ENCODE measurements around the gene KCNMA1.

Gene KCNMA1

GRCh38 chr10:77060913-77061312, 576.7 kb downstream of the KCNMA1 start:
- Mint-ChIP-seq H3K4me3 (no peak overlapping the region), H3K9me3 (no peaks in the 10 kb centered on the region), H3K27ac (no peak overlapping the region), H3K36me3 (ENCODE audit: low read depth) (no peaks in the 10 kb centered on the region), H3K4me1 (ENCODE audit: low read depth) (no peaks in the 10 kb centered on the region), H3K27me3 (no peaks in the 10 kb centered on the region)

- Mint-ChIP-seq H3K27ac (no peak overlapping the region), H3K4me3 (no peak overlapping the region), H3K4me1 (ENCODE audit: low read depth) (no peaks in the 10 kb centered on the region), H3K9me3 (no peaks in the 10 kb centered on the region), H3K36me3 (ENCODE audit: low read depth) (no peaks in the 10 kb centered on the region), H3K27me3 (peaks cover 4% of the 10 kb centered on the region)
Observed at GRCh38 chr10:77056650-77057049, 581.0 kb downstream of the KCNMA1 start.

GRCh38 chr10:77052593-77052992, 585.0 kb downstream of the KCNMA1 start:
- Mint-ChIP-seq H3K36me3 (ENCODE audit: low read depth) (no peaks in the 10 kb centered on the region), H3K4me1 (ENCODE audit: low read depth) (no peaks in the 10 kb centered on the region), H3K9me3 (no peaks in the 10 kb centered on the region), H3K27ac (no peak overlapping the region), H3K27me3 (peaks cover 4% of the 10 kb centered on the region), H3K4me3 (no peak overlapping the region)

GRCh38 chr10:77051837-77052236, 585.8 kb downstream of the KCNMA1 start:
- no peak overlapping the region for H3K4me3 Mint-ChIP-seq
- H3K36me3 Mint-ChIP-seq (ENCODE audit: low read depth), result no peaks in the 10 kb centered on the region
- peaks cover 4% of the 10 kb centered on the region for H3K27me3 Mint-ChIP-seq
- H3K4me1 Mint-ChIP-seq (ENCODE audit: low read depth), result no peaks in the 10 kb centered on the region
- H3K27ac Mint-ChIP-seq, result no peak overlapping the region
- no peaks in the 10 kb centered on the region for H3K9me3 Mint-ChIP-seq

GRCh38 chr10:77049896-77050295, 587.7 kb downstream of the KCNMA1 start:
- H3K27ac Mint-ChIP-seq, result no peak overlapping the region
- no peak overlapping the region for H3K4me3 Mint-ChIP-seq
- H3K9me3 Mint-ChIP-seq, result no peaks in the 10 kb centered on the region
- no peaks in the 10 kb centered on the region for H3K4me1 Mint-ChIP-seq (ENCODE audit: low read depth)
- no peaks in the 10 kb centered on the region for H3K36me3 Mint-ChIP-seq (ENCODE audit: low read depth)
- H3K27me3 Mint-ChIP-seq, result no peaks in the 10 kb centered on the region

GRCh38 chr10:77049146-77049545, 588.5 kb downstream of the KCNMA1 start:
- no peaks in the 10 kb centered on the region for H3K27me3 Mint-ChIP-seq
- no peak overlapping the region for H3K27ac Mint-ChIP-seq
- no peak overlapping the region for H3K4me3 Mint-ChIP-seq
- no peaks in the 10 kb centered on the region for H3K36me3 Mint-ChIP-seq (ENCODE audit: low read depth)
- no peaks in the 10 kb centered on the region for H3K4me1 Mint-ChIP-seq (ENCODE audit: low read depth)
- H3K9me3 Mint-ChIP-seq, result no peaks in the 10 kb centered on the region

GRCh38 chr10:77045085-77045484, 592.5 kb downstream of the KCNMA1 start:
- Mint-ChIP-seq H3K36me3 (ENCODE audit: low read depth) (no peaks in the 10 kb centered on the region), H3K27me3 (no peaks in the 10 kb centered on the region), H3K9me3 (no peaks in the 10 kb centered on the region), H3K27ac (no peak overlapping the region), H3K4me3 (no peak overlapping the region), H3K4me1 (ENCODE audit: low read depth) (peaks cover 9% of the 10 kb centered on the region)

GRCh38 chr10:77043420-77043763, 594.2 kb downstream of the KCNMA1 start:
- peaks cover 9% of the 10 kb centered on the region for H3K4me1 Mint-ChIP-seq (ENCODE audit: low read depth)
- H3K4me3 Mint-ChIP-seq, result no peak overlapping the region
- H3K27ac Mint-ChIP-seq, result no peak overlapping the region
- H3K36me3 Mint-ChIP-seq (ENCODE audit: low read depth), result no peaks in the 10 kb centered on the region
- no peaks in the 10 kb centered on the region for H3K27me3 Mint-ChIP-seq
- H3K9me3 Mint-ChIP-seq, result no peaks in the 10 kb centered on the region

GRCh38 chr10:77042706-77043419, 594.7 kb downstream of the KCNMA1 start:
- Mint-ChIP-seq H3K36me3 (ENCODE audit: low read depth) (no peaks in the 10 kb centered on the region), H3K4me3 (no peak overlapping the region), H3K4me1 (ENCODE audit: low read depth) (peaks cover 9% of the 10 kb centered on the region), H3K27ac (no peak overlapping the region), H3K9me3 (no peaks in the 10 kb centered on the region), H3K27me3 (no peaks in the 10 kb centered on the region)

GRCh38 chr10:77041636-77042258, 595.9 kb downstream of the KCNMA1 start:
- H3K4me1 Mint-ChIP-seq (ENCODE audit: low read depth), result peaks cover 9% of the 10 kb centered on the region
- H3K27me3 Mint-ChIP-seq, result no peaks in the 10 kb centered on the region
- H3K36me3 Mint-ChIP-seq (ENCODE audit: low read depth), result no peaks in the 10 kb centered on the region
- peak overlapping the region; percentile 45 for H3K27ac Mint-ChIP-seq
- H3K9me3 Mint-ChIP-seq, result no peaks in the 10 kb centered on the region
- H3K4me3 Mint-ChIP-seq, result no peak overlapping the region

- Mint-ChIP-seq H3K27me3 (no peaks in the 10 kb centered on the region), H3K4me3 (no peak overlapping the region), H3K36me3 (ENCODE audit: low read depth) (no peaks in the 10 kb centered on the region), H3K4me1 (ENCODE audit: low read depth) (peaks cover 9% of the 10 kb centered on the region), H3K27ac (no peak overlapping the region), H3K9me3 (no peaks in the 10 kb centered on the region)
Observed at GRCh38 chr10:77038407-77038806, 599.2 kb downstream of the KCNMA1 start.

GRCh38 chr10:77037735-77038403, 599.7 kb downstream of the KCNMA1 start:
- Mint-ChIP-seq H3K4me1 (ENCODE audit: low read depth) (peaks cover 9% of the 10 kb centered on the region), H3K27ac (no peak overlapping the region), H3K36me3 (ENCODE audit: low read depth) (no peaks in the 10 kb centered on the region), H3K4me3 (no peak overlapping the region), H3K9me3 (no peaks in the 10 kb centered on the region), H3K27me3 (no peaks in the 10 kb centered on the region)

- Mint-ChIP-seq H3K4me1 (ENCODE audit: low read depth) (peaks cover 8% of the 10 kb centered on the region), H3K36me3 (ENCODE audit: low read depth) (no peaks in the 10 kb centered on the region), H3K4me3 (no peak overlapping the region), H3K9me3 (no peaks in the 10 kb centered on the region), H3K27ac (no peak overlapping the region), H3K27me3 (no peaks in the 10 kb centered on the region)
Observed at GRCh38 chr10:77036993-77037734, 600.4 kb downstream of the KCNMA1 start.

- Mint-ChIP-seq H3K9me3 (no peaks in the 10 kb centered on the region), H3K27ac (no peak overlapping the region), H3K4me3 (no peak overlapping the region), H3K4me1 (ENCODE audit: low read depth) (no peaks in the 10 kb centered on the region), H3K36me3 (ENCODE audit: low read depth) (no peaks in the 10 kb centered on the region), H3K27me3 (no peaks in the 10 kb centered on the region)
Observed at GRCh38 chr10:77036276-77036675, 601.3 kb downstream of the KCNMA1 start.

- no peaks in the 10 kb centered on the region for H3K36me3 Mint-ChIP-seq (ENCODE audit: low read depth)
- no peaks in the 10 kb centered on the region for H3K27me3 Mint-ChIP-seq
- H3K27ac Mint-ChIP-seq, result no peak overlapping the region
- no peaks in the 10 kb centered on the region for H3K9me3 Mint-ChIP-seq
- no peak overlapping the region for H3K4me3 Mint-ChIP-seq
- H3K4me1 Mint-ChIP-seq (ENCODE audit: low read depth), result no peaks in the 10 kb centered on the region
Observed at GRCh38 chr10:77034795-77035194, 602.8 kb downstream of the KCNMA1 start.
